Tibial nerve (tissue), 4 donors: ENCODE data around the gene ULBP3. TPM values are rescaled to one million over a fixed set of nuclear protein-coding genes. Genes with fewer than 3 reads are reported as not detected.

ENCODE experiments used
- DNase-seq, 2 donors: peaks; one replicate each; pipeline ENCODE4 v3.0.0-alpha.2; 2019; ENCODE audit warnings: low spot score in 2 of 2
- H3K27ac ChIP-seq, 4 donors: fragments of 200-600 bp; sonication (generic) in 3 of 4; one replicate each; pipeline ENCODE4 v1.5.1; 2017 to 2019; ENCODE audit warnings: mild to moderate bottlenecking in 1 of 4
- H3K27me3 ChIP-seq, 2 donors: fragments of 200-600 bp; sonication (generic) in 1 of 2; one replicate each; pipeline versions ENCODE4 v1.5.1 to v1.6.0; 2017 to 2019
- H3K36me3 ChIP-seq, 3 donors: fragments of 200-600 bp; sonication (generic); one replicate each; pipeline ENCODE4 v1.5.1; 2018 to 2019
- H3K4me1 ChIP-seq, 4 donors: fragments of 200-600 bp; sonication (generic) in 3 of 4; one replicate each; pipeline ENCODE4 v1.5.1; 2017 to 2019
- H3K4me3 ChIP-seq, 4 donors: fragments of 200-600 bp; sonication (generic) in 3 of 4; one replicate each; pipeline ENCODE4 v1.5.1; 2017 to 2019; ENCODE audit warnings: mild to moderate bottlenecking in 1 of 4, moderate library complexity in 1 of 4
- H3K9me3 ChIP-seq, 4 donors: fragments of 200-600 bp; sonication (generic) in 3 of 4; one replicate each; pipeline ENCODE4 v1.5.1; 2017 to 2019
- CTCF ChIP-seq, 5 experiments: fragments of 200-600 bp in 3 of 5; fragments of 450-650 bp in 2 of 5; sonication (generic) in 3 of 5; IDR thresholded peaks; one replicate each; pipeline ENCODE4 v1.5.1; 2016 to 2019; ENCODE audit warnings: antibody characterized with exemption in 5 of 5, mild to moderate bottlenecking in 3 of 5, moderate library complexity in 2 of 5
- EP300 ChIP-seq, 2 donors: sonication (generic); formaldehyde crosslinking; IDR thresholded peaks; one replicate each; pipeline ENCODE4 v1.6.1; 2017; ENCODE audit warnings: antibody characterized with exemption in 2 of 2, mild to moderate bottlenecking in 1 of 2
- POLR2A ChIP-seq, 2 donors: fragments of 450-650 bp; IDR thresholded peaks; one replicate each; pipeline ENCODE4 v1.6.1; 2017; ENCODE audit warnings: antibody characterized with exemption in 2 of 2, mild to moderate bottlenecking in 2 of 2, moderate library complexity in 2 of 2
- WGBS, 2 donors: methylation state at CpG; one replicate each; pipeline ENCODE4 v1.1.5; 2018; 5-methylcytosine and 5-hydroxymethylcytosine counted together
- total RNA-seq, 4 donors: library from RNA; depleted of rRNA; stranded (reverse); fragments of >200 nt; gene quantifications; one replicate each; pipeline ENCODE4 v1.1.0, GENCODE V29; 2016

The ULBP3 gene
- total RNA-seq, 4 donors from 2014 or later = 3.1 to 5.4 TPM; not detected in 2

- H3K27me3 ChIP-seq = no peaks in the 10 kb centered on the region
- peaks cover 0 to 4% (median 0%) of the 10 kb centered on the region in 4 donors for H3K9me3 ChIP-seq
- no peak for DNase-seq
- 96% methylated on average over 6 to 17 of the region's 25 CpGs for WGBS, 2 donors
- H3K36me3 ChIP-seq = no peaks in the 10 kb centered on the region
- peaks cover 0 to 6% (median 0%) of the 10 kb centered on the region in 4 donors for H3K4me1 ChIP-seq
- TF ChIP-seq EP300 (IDR thresholded peaks at IDR 0.05) (no peak), POLR2A (IDR thresholded peaks at IDR 0.05) (no peak), CTCF (IDR thresholded peaks at IDR 0.05) (no peak)
- H3K27ac ChIP-seq = no peak overlapping the region
- H3K4me3 ChIP-seq = no peak overlapping the region
Measured at GRCh38 chr6:150115769-150116168, 46.8 kb upstream of the ULBP3 start.

GRCh38 chr6:150112233-150112632, 43.3 kb upstream of the ULBP3 start:
- Histone ChIP-seq H3K36me3 (no peaks in the 10 kb centered on the region), H3K27me3 (peaks cover 0 to 6% of the 10 kb centered on the region in 2 donors), H3K9me3 (peaks cover 0 to 4% (median 0%) of the 10 kb centered on the region in 4 donors), H3K4me3 (no peak overlapping the region), H3K4me1 (no peaks in the 10 kb centered on the region), H3K27ac (no peak overlapping the region)
- WGBS, 2 donors = 90% methylated on average over 6 of the region's 6 CpGs
- TF ChIP-seq EP300 (IDR thresholded peaks at IDR 0.05) = no peak
- no peak for TF ChIP-seq POLR2A (IDR thresholded peaks at IDR 0.05)
- no peak for TF ChIP-seq CTCF (IDR thresholded peaks at IDR 0.05)
- no peak for DNase-seq

DNA sequence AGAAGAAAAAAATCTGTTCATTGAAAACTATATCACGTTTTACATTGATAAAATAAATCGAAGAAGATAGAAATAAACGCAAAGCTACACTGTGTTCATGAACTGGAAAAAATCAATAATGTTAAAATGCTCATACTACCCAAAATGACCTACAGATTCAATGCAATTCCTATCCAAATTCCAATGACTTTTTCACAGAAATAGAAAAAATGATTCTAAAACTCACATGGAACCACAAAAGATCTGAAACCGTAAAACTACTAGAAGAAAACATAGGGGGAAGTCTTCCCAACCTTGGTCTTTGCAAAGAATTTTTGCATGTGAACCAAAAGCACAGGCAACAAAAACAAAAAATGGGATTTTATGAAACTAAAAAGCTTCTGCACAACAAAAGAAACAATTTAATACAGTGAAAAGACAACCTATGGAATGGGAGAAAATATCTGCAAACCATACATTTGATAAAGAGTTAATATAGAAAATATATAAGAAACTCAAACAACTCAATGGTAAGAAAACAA, 33.9 kb upstream of the ULBP3 start:
- H3K4me3 ChIP-seq = no peak overlapping the region
- no peaks in the 10 kb centered on the region for H3K27me3 ChIP-seq
- H3K36me3 ChIP-seq = no peaks in the 10 kb centered on the region
- peaks cover 0 to 8% (median 0%) of the 10 kb centered on the region in 4 donors for H3K9me3 ChIP-seq
- no peaks in the 10 kb centered on the region for H3K4me1 ChIP-seq
- 92 to 94% methylated on average over 4 of the region's 4 CpGs for WGBS, 2 donors
- no peak for TF ChIP-seq EP300 (IDR thresholded peaks at IDR 0.05)
- no peak for TF ChIP-seq POLR2A (IDR thresholded peaks at IDR 0.05)
- no peak for TF ChIP-seq CTCF (IDR thresholded peaks at IDR 0.05)
- no peak for DNase-seq
- H3K27ac ChIP-seq = no peak overlapping the region

DNA sequence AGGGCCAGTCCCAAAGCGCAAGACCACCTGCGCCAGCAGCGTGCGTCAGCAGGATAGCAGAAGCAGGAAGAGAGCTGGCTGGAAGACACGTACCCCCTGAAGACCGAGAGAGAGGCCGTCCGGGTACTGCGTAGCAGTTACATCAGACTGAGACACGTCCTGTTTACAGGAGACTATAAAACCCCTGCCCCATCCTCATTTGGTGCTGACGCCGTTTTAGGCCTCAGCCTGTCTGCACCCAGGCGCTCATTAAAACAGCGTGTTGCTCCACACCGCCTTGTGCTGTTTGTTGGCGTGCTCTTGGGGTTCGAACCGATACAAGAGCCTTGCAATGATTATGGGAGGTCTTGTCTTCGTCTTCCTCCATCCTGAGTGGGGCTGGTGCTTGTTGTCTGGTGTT, 31.8 kb upstream of the ULBP3 start:
- TF ChIP-seq EP300 (IDR thresholded peaks at IDR 0.05) (no peak), CTCF (IDR thresholded peaks at IDR 0.05) (no peak), POLR2A (IDR thresholded peaks at IDR 0.05) (no peak)
- Histone ChIP-seq H3K27me3 (no peaks in the 10 kb centered on the region), H3K9me3 (peaks cover 0 to 8% (median 0%) of the 10 kb centered on the region in 4 donors), H3K4me1 (no peaks in the 10 kb centered on the region), H3K27ac (no peak overlapping the region), H3K4me3 (no peak overlapping the region), H3K36me3 (no peaks in the 10 kb centered on the region)
- DNase-seq = no peak
- 90 to 94% methylated on average over 19 of the region's 19 CpGs for WGBS, 2 donors

DNA sequence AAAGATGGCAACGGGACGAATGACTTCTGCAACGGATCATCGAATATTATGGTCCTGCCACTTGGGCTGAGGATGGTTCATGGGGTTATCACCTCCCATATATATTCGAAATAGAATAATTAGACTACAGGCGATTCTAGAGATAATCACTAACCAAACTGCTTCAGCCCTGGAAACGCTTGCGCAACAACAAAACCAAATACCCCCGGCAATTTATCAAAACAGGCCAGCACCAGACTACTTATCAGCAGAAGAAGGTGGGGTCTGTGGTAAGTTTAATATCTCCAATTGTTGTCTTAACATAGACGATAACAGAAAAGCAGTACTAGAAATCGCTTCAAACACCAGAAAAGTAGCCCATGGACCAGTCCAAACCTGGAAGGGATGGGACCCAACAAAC, 31.0 kb upstream of the ULBP3 start:
- no peak for TF ChIP-seq EP300 (IDR thresholded peaks at IDR 0.05)
- TF ChIP-seq CTCF (IDR thresholded peaks at IDR 0.05) = no peak
- TF ChIP-seq POLR2A (IDR thresholded peaks at IDR 0.05) = no peak
- no peaks in the 10 kb centered on the region for H3K4me1 ChIP-seq
- no peak overlapping the region for H3K4me3 ChIP-seq
- H3K27ac ChIP-seq = no peak overlapping the region
- WGBS, 2 donors = 95% methylated on average over 11 of the region's 11 CpGs
- DNase-seq = no peak
- H3K9me3 ChIP-seq = peaks cover 0 to 8% (median 0%) of the 10 kb centered on the region in 4 donors
- H3K36me3 ChIP-seq = no peaks in the 10 kb centered on the region
- no peaks in the 10 kb centered on the region for H3K27me3 ChIP-seq
